ENCODE measurements around the gene SAMD14.

GRCh38 chr17:50165867-50166517 is 36.0 kb upstream of the SAMD14 start, which contains the start of gene SGCA:
- TF ChIP-seq, protein P1, sequence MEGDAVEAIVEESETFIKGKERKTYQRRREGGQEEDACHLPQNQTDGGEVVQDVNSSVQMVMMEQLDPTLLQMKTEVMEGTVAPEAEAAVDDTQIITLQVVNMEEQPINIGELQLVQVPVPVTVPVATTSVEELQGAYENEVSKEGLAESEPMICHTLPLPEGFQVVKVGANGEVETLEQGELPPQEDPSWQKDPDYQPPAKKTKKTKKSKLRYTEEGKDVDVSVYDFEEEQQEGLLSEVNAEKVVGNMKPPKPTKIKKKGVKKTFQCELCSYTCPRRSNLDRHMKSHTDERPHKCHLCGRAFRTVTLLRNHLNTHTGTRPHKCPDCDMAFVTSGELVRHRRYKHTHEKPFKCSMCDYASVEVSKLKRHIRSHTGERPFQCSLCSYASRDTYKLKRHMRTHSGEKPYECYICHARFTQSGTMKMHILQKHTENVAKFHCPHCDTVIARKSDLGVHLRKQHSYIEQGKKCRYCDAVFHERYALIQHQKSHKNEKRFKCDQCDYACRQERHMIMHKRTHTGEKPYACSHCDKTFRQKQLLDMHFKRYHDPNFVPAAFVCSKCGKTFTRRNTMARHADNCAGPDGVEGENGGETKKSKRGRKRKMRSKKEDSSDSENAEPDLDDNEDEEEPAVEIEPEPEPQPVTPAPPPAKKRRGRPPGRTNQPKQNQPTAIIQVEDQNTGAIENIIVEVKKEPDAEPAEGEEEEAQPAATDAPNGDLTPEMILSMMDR (IDR thresholded peaks at IDR 0.05) = no peak
- TF ChIP-seq POLR2A (IDR thresholded peaks at IDR 0.05) = no peak

All from right lobe of liver (tissue), 4 donors.